Type B pancreatic cell (in vitro differentiated cells): ENCODE data around the gene PTPRO. TPM values are rescaled to one million over a fixed set of nuclear protein-coding genes. Genes with fewer than 3 reads are reported as not detected.

Source experiments
- DNase-seq: peaks from one replicate; pipeline ENCODE4 v3.0.0; 2021; ENCODE audit warnings: mixed read lengths; ENCODE audit not compliant: unreplicated experiment; ENCODE audit errors: extremely low spot score
- H3K27ac Mint-ChIP-seq: 2 replicates; pipeline ENCODE4 v1.8.0; 2021; ENCODE audit warnings: mild to moderate bottlenecking, mixed read lengths
- H3K27me3 Mint-ChIP-seq: 2 replicates; pipeline ENCODE4 v1.8.0; 2021; ENCODE audit warnings: mixed read lengths
- H3K36me3 Mint-ChIP-seq: 2 replicates; pipeline ENCODE4 v1.8.0; 2021; ENCODE audit warnings: mixed read lengths
- H3K4me1 Mint-ChIP-seq: one replicate; pipeline ENCODE4 v1.8.0; 2021; ENCODE audit warnings: mixed read lengths; ENCODE audit not compliant: unreplicated experiment
- H3K4me3 Mint-ChIP-seq: 2 replicates; pipeline ENCODE4 v1.8.0; 2021; ENCODE audit warnings: mild to moderate bottlenecking, mixed read lengths
- H3K9me3 Mint-ChIP-seq: 2 replicates; pipeline ENCODE4 v1.8.0; 2021; ENCODE audit warnings: mixed read lengths
- CTCF ChIP-seq: fragments of 200-600 bp; sonication (generic); conservative IDR thresholded peaks from 2 replicates; pipeline ENCODE4 v1.5.0; 2021; ENCODE audit warnings: antibody characterized with exemption, mild to moderate bottlenecking
- total RNA-seq: library from RNA; stranded (reverse); gene quantifications from 2 replicates; pipeline ENCODE4 v1.2.1, GENCODE V29; 2021; ENCODE audit warnings: low replicate concordance

The PTPRO gene
- total RNA-seq, 1 donor from 2014 or later = 7.8 TPM

GRCh38 chr12:15335959-15336358, 13.7 kb downstream of the PTPRO start:
- TF ChIP-seq CTCF = no peak
- H3K4me3 Mint-ChIP-seq = no peak overlapping the region
- H3K27me3 Mint-ChIP-seq = peaks cover 33% of the 10 kb centered on the region
- no peaks in the 10 kb centered on the region for H3K36me3 Mint-ChIP-seq
- H3K4me1 Mint-ChIP-seq = no peaks in the 10 kb centered on the region
- no peak for DNase-seq
- no peaks in the 10 kb centered on the region for H3K9me3 Mint-ChIP-seq
- no peak overlapping the region for H3K27ac Mint-ChIP-seq

GRCh38 chr12:15336768-15337553, 14.7 kb downstream of the PTPRO start:
- peaks cover 32% of the 10 kb centered on the region for H3K27me3 Mint-ChIP-seq
- H3K4me3 Mint-ChIP-seq = no peak overlapping the region
- H3K36me3 Mint-ChIP-seq = no peaks in the 10 kb centered on the region
- no peaks in the 10 kb centered on the region for H3K4me1 Mint-ChIP-seq
- TF ChIP-seq CTCF = no peak
- H3K9me3 Mint-ChIP-seq = no peaks in the 10 kb centered on the region
- DNase-seq = no peak
- no peak overlapping the region for H3K27ac Mint-ChIP-seq

- H3K4me1 Mint-ChIP-seq = no peaks in the 10 kb centered on the region
- H3K27ac Mint-ChIP-seq = no peak overlapping the region
- no peak overlapping the region for H3K4me3 Mint-ChIP-seq
- no peaks in the 10 kb centered on the region for H3K9me3 Mint-ChIP-seq
- H3K27me3 Mint-ChIP-seq = peaks cover 33% of the 10 kb centered on the region
- DNase-seq = no peak
- no peak for TF ChIP-seq CTCF
- peaks cover 12% of the 10 kb centered on the region for H3K36me3 Mint-ChIP-seq
Observed at GRCh38 chr12:15341371-15341770, 19.1 kb downstream of the PTPRO start.

DNA sequence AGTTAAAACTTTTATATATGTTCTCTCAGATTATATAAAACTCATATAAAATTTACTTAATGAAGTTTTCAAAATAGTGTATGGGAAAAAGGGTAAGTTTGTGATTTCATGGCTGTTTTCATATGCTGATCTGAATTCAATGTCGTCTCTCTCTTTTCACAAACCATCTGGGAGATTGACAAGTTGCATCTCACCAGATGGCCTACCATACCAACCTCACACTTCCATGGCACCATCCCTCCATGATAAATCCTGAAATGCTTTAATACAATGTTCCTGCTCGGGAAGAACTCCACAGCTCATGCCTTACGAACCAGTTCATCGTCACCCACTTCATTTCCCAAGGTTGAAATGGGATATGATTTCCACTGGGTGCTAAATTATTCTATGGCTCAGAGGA, 22.3 kb downstream of the PTPRO start:
- TF ChIP-seq CTCF = no peak
- Mint-ChIP-seq H3K9me3 (no peaks in the 10 kb centered on the region), H3K27me3 (peaks cover 26% of the 10 kb centered on the region), H3K4me1 (no peaks in the 10 kb centered on the region), H3K36me3 (peaks cover 22% of the 10 kb centered on the region), H3K27ac (no peak overlapping the region), H3K4me3 (no peak overlapping the region)
- no peak for DNase-seq

DNA sequence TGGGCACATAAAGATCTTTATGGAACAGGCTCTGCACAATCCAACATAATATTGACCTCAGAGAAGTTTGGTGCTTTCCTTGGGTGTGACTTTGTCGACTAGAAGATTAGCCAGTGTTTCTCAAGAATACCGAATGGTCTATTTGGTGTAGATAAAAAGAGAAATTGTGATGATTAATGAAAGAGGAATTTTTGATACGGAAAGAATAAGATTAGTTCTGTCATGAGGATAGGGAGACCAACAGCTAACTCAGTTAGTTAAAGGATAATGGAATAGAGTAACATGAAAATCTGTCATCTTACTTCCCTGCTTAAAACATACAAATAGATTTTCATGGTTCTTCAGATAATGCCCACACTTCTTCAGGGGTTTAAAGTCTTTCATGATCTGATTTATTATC, 24.2 kb downstream of the PTPRO start:
- H3K4me1 Mint-ChIP-seq = no peaks in the 10 kb centered on the region
- H3K36me3 Mint-ChIP-seq = peaks cover 24% of the 10 kb centered on the region
- no peaks in the 10 kb centered on the region for H3K9me3 Mint-ChIP-seq

More for the DNA sequence above, 24.2 kb downstream of the PTPRO start:
- no peak for TF ChIP-seq CTCF
- H3K27ac Mint-ChIP-seq = no peak overlapping the region
- DNase-seq = no peak
- peaks cover 24% of the 10 kb centered on the region for H3K27me3 Mint-ChIP-seq
- H3K4me3 Mint-ChIP-seq = no peak overlapping the region
